Activated naive CD8-positive, alpha-beta T cell treated with anti-CD3 and anti-CD28 coated beads, Interleukin-2, amount 50 U/mL, for 16 hours (primary cell): ENCODE data around the gene GNAI3.
A peak's percentile ranks its signal among the peaks of the same experiment; 100 is the strongest.

Experiments used
- DNase-seq: peaks from one replicate; pipeline ENCODE4 v3.0.0-alpha.2; 2020; ENCODE audit warnings: low read depth, low spot score

Gene GNAI3

DNA sequence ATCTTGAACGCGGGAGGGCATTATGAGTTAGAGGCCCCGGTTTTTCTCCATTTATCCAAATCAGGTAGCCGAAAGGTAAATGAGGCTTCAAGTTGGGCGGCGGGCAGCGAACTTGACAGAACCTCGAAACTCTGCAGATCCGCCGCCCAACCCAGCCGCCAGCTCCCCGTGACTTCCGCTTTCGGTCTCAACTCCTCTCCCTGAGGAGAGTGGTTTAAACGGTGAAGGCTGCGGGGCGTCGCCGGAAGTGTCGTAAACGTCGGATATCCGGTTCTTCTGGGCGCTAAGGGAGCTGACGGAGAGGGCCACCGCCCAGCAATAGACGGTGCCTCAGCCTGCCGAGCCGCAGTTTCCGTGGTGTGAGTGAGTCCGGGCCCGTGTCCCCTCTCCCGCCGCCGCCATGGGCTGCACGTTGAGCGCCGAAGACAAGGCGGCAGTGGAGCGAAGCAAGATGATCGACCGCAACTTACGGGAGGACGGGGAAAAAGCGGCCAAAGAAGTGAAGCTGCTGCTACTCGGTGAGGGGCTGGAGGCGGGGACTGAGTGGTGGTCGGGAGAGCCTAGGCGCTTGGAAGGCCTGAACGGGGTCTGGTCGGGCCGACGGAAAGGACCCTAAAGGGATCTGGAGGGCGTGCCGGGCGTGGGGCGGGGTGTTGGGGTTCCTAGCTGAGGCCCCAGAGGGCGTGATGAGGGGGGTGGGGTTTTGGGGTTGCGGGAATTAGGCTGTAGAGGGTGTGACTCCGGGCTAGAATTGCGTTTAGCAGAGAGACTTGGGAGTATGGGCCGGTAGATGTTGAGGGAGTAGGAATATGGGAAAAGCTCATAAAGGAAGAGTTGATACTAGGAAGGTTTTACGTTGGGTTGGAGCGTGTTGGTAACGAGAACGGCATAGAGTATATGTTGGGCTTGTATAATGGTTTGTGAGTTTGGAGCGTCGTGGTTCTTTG is at the start of gene GNAI3:
TSS of gene GNAI3 (plus strand) at position 295 of the 947 bp plus-strand sequence. CDS start at position 401, 106 bp downstream.
- peak; percentile 89 for DNase-seq

GRCh38 chr1:109499081-109499480 is 49.3 kb upstream of the GNAI3 start:
- DNase-seq: no peak

DNA sequence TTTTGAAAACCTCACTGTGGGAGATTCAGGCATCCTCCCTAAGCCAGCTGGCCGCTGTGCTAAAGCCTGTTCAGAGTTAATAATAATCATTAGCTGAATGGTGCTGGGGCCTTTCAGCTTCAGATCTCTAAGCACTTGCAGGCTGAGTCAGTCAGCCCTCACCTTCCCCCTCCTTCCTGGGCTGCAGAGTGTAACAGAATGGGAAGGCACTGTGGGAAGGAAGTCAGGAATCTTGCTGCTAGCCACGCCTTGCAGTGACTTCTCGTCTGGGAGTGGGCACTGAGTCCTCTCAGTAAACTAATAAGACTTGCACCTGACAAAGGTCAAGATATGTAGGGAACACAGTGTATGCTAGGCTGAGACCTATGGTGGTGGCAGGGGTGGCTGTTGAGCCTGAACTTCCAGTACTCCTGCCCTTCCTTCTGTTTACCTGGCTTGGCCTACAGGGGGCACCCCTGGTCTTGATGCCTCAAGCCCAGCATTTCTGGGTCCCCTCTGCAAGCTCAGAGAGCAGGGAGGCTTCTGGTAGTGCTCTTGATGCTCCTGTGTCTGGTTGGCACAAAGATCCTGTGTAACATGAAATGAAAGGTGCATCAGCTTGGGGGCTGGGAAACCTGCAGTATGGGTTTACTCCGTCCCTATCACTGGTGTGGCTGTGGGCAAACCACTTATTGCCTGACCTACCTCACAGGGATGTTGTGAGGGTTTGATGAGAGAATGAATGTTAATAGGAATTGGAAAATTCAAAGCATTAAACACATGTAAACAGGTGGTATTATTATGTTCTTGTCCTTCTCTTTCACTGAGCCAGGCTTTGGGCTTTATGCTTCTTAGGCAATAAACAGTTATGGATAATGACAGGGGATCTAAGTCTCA is 48.5 kb upstream of the GNAI3 start:
- no peak for DNase-seq

DNA sequence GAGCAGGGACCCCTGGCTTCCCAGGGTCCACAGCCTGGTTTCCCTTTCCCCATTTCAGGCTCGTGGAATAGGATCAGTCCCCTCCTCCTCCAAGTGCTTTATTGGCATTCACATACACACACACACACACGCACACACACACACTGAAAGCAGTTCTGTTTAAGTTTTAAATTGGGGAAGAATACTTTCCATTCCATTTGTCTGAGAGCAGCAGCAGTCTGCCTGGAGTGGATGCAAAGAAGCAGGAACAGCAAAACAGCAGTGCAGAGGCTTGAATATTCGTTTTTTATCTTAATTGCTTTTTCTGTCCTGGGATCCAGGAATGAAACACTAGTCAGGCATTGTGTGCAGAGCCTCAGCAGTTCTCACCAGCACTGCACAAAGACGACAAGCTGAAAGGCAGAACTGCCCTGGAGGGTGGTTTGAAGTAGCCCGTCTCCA is 47.5 kb upstream of the GNAI3 start:
- no peak for DNase-seq

DNA sequence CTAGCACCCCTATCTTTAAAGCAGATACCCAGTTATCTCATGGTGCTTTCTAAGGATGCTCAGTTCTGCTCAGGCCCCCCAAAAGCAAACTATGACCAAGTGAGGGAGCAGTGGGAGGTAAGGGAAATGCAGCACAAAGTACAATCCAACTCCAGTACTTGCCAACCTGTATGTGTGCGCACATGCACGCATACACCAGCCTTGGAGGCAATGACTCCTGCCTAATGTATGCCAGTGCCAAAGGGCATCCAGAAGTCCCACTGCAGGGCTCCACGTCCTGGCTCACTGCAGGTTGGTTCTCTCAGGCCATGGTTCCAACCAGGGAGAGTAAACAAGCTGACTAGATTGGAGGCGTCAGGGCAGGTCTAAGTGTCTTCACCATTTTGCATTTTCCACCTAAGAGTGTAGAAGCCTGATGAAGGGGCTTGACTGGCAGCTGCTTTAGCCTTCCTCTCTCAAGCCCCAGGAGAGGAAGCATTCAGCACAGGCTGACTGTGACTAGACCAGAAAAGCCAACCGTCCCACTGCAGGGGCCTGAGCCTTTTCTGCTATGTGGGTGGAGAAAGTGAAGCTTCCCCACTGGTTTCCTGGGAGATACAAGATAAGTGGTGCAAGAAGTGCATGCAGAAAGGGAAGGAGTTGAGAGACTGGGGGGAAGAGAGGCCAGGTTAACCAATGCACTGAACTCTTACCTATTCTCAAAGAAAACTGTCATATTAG is 46.6 kb upstream of the GNAI3 start:
- DNase-seq: no peak

GRCh38 chr1:109502364-109502851 is 46.0 kb upstream of the GNAI3 start:
- no peak for DNase-seq

DNA sequence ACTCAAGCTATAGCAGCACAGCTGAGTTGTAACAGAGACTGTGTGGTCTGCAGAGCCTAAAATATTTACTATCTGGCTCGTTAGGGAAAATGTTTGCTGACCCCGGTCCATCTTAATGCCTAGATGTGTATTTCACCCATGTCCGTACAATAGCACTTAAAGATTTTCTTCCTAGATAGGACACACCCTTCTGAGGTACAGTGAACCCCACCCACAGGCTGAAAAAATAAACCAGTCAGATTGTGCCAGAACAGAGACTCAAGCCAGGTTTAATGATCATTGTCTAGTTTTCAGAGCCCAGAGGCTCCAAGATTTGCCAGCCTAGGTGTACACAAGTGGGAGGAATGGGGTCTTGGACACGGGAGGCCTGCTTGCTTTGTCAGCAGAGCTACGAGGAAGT is 44.5 kb upstream of the GNAI3 start:
- DNase-seq: no peak

DNA sequence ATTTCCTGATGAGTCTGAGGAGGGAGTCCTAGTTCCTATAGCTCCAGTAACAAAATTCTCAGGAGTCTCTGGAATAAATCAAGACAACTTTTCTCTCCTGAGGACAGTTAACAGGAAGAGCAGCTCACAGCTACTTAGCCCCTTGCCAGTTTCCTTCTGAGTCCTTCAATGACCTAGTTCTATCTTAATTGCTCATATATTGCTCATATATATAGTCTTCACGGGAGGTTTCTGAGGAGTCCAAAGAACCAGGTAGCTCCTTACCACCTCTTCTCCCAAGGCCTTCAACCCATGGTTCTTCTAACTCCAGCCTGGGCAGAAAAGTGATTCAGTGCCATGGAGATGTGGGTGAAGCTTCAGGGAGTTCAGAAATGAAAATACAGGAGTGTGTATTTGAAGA is 43.4 kb upstream of the GNAI3 start:
- no peak for DNase-seq

DNA sequence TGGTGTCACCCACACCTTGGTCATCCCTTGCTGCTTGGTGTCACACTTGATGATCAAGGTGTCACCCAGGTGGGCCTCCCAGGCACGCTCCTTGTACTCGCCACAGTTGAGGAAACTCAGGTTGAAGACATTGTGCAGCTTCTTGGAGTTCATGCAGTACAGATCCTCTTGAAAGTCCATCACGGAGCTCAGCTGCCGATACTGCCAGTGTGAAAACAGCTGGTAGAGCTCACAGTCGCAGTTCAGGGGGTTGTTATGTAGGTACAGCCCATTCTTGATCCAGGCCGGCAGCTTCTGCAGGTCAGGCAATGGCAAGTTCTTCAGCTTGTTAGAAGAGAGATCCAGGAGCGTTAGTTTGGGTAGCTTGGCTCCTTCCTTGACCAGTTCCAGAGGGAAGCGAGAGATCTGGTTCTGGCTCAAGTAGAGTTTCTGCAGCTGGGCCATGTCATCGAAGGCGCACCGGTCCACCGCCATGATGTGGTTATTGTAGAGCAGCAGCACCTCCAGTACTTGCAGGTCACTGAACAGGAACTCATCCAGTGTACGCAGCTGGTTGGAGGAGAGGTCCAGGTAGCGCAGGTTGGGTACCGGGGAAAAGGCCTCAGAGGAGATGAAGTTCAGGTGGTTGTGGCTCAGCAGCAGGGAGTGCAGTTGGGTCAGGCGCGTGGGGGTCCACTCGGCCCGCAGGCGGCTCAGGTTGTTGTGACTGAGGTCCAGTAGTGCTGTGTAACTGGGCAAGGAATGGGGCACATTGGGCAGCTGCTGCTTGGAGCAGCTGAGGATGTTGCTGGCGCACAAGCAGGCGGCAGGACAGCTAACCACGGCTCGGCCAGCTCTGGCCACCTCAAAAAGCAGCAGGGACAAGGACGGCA is 40.2 kb upstream of the GNAI3 start:
- DNase-seq: no peak

GRCh38 chr1:109508873-109509175 is 39.6 kb upstream of the GNAI3 start:
- no peak for DNase-seq

- peak; percentile 32 for DNase-seq
Observed at GRCh38 chr1:109509176-109510134, 39.0 kb upstream of the GNAI3 start, which contains the start of gene AMIGO1. Gene AMIGO1, minus strand, starts transcription at chr1:109509727. Its CDS starts 815 bp downstream, at chr1:109508912.

DNA sequence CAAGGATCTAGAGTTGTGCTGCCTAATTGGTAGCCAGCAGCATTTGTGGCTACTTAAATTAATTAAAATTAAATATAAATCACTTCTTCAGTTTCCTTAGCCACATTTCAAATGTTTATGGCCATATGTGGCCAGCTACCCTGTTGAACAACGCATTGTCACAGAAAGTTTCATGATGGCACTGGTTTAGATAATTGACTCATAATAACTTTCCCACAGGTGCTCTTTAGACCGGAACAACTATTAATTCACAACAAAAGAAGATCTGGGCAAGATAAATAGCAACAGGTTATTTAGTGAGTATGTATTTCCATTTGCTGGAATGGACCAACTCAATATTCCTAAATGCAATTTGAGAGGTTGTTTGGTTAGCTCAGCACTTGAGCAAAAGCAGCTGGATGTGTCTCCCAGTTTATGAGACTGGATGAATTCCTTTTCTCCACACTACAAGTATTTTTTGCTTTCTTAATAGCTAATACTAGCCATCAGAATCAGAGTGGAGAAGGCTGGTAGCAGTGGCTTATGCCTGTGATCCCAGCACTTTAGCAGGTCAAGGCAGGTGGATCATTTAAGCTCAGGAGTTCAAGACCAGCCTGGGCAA is 35.2 kb upstream of the GNAI3 start:
- no peak for DNase-seq

DNA sequence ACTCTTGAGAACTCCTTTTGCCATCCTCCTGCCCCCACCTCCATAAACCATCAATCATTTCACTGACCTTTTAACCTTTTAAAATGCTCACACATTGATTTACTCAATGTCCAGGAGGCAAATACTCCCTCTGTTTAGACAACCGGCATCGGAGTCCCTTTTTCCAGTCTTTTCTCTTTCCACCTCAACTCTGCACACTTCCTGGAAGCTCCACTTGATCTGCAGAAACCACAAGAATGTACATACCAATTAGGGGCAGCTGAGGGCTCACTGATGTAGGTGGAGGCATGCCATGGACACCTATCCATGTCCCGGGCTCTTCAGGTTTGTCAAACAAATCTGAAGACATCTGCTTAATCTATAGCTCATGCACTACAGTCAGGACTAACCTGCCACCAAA is 33.6 kb upstream of the GNAI3 start:
- no peak for DNase-seq

- no peak for DNase-seq
Observed at GRCh38 chr1:109516872-109517271, 31.5 kb upstream of the GNAI3 start.

- no peak for DNase-seq
Observed at GRCh38 chr1:109517337-109517736, 31.1 kb upstream of the GNAI3 start.

- no peak for DNase-seq
Observed at GRCh38 chr1:109521002-109521951, 27.1 kb upstream of the GNAI3 start.

- DNase-seq: no peak
Observed at GRCh38 chr1:109522026-109522425, 26.4 kb upstream of the GNAI3 start.

GRCh38 chr1:109523706-109524105 is 24.7 kb upstream of the GNAI3 start:
- DNase-seq: no peak
